GM21367 (cell line): ENCODE measurements around the gene CRACDL.

Experiments
- ATAC-seq: cut with Tn5 transposase; IDR thresholded peaks from one replicate; pipeline ENCODE4 v1.9.1; 2021; ENCODE audit not compliant: unreplicated experiment

The CRACDL gene

DNA sequence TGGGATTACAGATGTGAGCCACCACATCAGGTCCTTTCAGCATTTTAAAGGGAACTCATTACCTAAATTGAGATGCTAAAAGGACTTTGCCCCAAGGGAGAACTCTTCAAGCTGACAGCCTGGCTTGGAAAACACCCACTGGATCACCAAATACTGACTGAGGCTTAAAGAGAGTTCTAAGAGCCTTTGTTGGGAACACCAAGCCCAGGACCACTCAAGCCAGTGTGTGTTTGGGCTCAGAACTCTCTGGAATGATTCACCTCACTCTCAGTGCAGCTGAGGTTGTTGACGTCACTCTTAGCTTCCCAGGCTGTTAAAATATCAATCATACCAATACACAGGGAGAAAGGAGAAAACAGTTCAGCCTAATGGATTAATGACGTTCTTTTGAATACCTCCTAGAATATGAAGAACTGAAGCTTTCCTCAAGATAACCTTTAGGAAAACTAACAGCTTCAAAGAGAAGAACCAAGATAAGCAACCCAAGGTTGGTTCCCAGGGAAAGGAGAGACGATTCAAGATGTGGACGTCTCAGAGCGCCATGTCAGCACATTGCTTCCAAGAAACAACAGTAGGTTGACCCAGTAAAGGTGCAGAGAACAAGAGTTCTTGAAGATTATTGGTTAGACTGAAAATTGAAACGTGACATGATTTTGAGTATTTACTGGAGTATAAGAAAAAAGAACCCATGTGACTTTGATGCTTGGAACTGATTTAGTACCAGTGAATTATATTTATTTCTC lies 157.1 kb downstream of the CRACDL start:
- no peak for ATAC-seq

DNA sequence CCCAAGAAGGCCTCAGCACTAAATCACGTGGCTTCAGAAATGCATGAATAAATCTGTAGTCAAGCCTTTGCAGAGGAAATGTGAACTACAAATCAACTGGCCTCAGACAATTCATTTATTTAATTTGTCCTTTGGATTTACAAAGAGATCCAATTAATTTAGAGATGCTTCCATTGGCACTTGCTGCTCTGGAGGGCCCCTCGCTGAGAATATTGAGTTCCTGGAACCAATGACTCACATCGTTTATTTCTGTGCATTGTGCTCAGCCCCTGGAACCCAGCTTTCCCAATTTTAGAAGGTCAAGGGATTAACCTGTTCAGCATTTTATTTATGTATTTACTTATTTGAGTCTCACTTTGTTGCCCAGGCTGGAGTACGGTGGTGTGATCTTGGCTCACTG lies 157.9 kb downstream of the CRACDL start:
- no peak for ATAC-seq

DNA sequence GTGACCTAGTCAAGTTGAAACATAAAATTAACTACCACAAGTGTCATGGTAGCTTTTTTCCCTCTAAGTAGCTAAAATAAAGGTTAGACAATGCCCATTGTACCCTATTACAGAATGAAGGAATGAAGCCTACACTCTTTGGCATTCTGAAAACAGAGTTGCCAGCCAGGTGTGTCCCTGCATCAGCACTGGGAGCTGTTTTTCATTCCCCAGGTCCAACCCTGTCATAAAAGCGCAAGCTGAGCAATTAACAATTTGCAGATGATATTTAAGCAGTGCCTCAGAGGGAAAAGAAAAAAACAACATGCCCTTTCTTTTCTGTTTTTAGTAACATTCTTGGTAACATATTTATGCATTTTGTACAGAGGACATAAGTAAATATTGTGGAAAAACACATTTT lies 158.3 kb downstream of the CRACDL start:
- no peak for ATAC-seq

DNA sequence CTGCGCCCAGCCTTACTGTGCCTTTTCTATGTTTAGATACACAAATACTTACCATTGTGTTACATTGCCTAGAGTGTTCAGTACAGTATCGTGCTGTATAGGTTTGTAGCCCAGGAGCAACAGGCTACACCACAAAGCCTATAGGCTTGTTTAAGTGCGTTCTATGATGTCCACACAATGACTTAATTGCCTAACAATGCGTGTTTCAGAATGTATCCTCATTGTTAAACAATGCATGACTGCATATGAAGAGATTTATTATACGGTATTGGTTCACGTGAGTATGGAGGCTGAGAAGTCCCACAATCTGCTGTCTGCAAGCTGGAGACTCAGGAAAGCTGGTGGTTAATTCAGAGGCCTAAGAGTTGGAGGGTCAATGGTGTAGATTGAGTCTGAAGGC lies 158.9 kb downstream of the CRACDL start:
- no peak for ATAC-seq

DNA sequence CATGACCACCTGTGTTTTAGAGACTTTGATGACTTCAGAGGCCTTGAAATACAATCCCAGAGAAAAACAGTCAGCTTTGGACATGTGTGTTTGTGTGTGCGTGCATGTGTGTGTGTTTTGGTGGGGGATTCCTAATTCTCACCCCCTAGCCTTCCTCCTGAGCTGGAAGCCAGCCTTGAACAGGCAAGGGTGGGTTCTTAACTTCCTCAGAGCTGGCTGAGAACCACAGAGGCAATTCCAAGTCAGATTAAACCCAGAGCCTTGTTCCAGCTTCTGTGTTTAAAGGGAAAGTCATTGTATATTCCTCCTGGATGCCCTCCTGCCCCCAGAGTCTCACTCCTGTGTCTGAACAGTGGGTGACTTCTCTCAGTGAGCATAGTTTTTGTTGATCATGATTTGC lies 159.9 kb downstream of the CRACDL start:
- ATAC-seq = no peak

DNA sequence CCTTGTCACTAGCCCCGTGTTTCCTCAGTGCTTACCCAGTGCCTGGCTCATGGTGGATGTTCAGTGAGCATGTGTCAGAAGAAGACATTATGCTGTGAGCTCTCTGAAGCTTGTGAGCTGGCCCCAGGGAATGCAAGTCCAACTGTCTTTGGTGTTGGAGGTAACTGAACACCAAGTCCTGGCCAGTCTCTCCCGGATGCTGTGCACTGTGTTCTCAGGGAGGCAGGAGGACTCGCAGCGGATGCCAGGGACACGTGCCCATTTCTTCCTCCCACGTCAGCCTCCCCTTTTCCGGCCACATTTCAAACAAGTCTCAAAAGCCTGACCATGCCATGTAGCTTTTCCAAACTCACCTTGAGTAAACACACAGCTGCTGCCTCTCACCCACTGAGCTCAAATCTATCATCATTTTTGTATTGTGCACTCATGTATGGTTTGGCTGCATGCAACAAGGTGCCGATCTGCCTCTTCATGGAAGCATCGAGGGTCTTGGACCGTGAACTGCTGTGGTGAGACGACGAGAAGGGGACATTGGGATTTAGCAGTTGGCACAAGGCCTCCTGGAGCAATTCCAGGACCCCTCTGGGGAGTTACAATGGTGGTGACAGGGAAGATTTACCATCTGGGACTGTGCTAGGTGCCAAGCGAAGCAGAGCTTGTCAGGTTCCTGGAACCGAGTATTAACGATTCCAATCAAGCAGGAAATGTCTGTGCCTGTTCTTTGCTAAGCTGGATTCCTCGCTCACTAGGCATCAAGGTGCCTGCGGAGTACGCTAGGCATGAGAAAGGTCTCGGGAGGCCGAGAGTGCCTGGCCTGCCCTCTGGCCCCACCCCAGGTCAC lies 160.7 kb downstream of the CRACDL start:
- ATAC-seq = no peak

DNA sequence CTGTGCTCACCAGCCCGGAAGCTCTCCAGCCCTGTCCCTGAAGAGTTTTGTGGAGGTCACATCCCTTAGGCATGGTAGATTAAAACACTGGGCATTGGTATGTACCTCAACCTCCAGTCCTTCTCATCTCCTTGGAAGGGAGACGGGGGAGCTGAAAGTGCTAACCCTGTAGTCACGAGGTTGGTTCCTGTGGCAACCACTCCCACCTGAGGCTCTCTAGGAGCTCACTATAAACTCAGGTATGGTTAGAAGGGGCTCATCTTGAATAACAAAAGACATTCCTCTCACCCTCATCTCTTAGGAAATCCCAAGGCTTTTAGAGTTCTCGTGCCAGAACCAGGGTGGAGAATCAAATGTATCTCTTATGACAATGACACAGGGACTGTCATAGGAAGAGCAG lies 162.1 kb downstream of the CRACDL start:
- no peak for ATAC-seq

DNA sequence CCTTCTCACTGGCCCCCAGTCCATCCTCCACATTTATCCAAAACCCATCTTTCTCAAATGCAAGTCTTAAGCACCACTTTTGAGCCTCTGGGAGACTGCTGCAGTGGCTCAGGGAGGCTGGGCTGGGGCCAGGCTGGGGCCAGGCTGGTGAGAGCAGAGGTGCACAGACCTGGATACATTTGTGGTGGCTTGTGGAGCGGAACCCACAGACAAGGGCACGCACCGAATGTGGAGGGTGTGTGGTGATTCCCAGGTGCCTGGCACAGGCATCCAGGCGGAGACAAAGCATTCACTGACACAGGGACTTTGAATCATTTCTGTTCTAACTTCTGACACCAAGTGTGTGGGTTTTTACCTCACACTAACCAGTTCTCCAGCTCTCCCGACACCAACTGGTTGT lies 162.9 kb downstream of the CRACDL start:
- no peak for ATAC-seq

DNA sequence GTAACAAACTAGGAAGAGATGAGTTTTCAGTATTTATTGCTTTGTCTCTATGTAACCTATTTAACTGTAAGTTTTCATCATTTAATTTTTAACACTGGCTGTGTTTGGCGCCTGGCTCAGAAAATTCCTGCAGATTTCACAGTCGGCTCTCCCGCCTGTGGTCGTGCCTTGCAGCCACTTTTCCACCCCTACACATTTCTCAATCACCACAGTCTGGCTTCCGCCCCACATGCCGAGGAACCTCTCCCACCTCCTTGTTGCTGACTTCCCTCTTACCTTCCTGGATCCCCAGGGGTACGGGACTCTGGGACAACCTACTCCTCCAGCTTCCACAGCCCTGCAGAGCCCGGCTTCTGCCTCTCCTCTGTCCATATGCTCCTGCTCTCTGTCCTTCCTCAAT lies 163.5 kb downstream of the CRACDL start:
- ATAC-seq = no peak

DNA sequence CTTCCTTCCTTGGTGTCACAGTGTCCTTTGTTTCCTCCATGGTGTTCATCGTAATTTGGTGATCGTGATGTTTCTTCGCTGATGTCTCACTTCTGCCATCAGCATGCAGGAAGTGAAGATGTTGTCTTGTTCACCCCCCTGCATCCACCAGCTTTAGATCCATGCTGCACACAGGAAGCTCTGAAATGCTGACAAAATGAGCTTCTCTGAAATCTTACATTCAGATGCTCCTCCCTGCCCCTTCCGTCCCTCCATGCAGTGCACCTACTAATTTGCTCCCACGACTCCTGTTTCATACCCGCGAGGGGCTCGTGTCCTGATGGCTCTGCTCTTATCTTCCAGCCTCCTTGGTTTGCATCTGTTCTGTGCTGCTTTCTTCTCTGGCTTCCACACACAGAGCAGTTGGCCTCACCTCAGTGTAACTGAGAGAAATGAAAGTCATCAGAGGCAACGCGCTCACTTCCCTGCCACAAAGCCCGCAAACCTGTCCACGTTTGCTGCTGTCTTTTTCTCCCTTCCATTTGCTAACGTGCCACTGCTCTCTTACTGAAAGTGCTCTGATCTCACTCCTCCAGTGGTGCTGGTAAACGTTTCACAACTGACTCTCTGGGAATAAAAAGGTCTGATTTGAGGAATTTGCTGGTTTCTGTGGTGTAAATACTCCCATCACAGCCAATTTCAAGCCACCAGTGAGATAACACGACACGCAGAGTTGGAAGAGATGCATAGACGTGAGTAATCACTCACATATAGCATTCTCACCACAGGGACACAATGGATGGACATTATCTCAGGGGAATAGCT lies 164.1 kb downstream of the CRACDL start:
- no peak for ATAC-seq

DNA sequence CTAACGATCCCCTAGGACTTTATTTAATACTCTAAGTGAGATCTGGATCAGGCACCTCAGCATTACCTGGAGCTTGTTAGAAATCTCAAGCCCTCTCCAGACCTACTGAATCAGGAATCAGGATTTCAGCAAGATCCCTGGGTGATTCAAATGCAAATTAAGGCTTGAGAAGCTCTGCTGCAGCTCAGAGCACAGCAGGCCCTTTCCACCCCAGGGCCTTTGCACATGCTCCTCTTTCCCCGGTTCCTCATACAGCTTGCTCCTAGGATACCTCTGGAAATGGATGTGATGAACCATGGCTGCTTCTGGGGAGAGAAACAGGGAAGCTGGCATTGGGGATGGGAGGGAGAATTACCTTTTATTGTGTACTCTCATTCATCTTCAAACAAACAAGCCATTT lies 164.8 kb downstream of the CRACDL start:
- ATAC-seq = no peak

DNA sequence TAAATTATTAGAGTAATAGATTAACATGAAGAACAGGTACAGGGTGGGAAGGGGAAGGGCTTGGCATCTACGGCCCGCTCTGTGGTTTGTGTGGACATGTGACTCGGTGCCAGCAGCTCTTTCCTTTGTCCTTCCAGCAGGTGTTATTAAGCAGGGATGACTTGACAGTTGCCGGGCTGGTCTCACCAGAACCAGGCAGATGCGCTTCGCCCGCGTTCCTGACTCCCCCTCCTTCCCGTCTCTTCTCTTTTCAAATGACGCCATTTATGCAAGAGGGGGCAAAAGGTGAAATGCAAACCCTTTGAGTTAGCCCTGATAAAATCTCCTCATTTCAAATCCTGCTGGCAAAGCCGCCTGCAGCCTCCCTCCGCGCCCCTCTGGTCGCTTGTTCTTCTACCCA lies 166.2 kb downstream of the CRACDL start:
- ATAC-seq = no peak

DNA sequence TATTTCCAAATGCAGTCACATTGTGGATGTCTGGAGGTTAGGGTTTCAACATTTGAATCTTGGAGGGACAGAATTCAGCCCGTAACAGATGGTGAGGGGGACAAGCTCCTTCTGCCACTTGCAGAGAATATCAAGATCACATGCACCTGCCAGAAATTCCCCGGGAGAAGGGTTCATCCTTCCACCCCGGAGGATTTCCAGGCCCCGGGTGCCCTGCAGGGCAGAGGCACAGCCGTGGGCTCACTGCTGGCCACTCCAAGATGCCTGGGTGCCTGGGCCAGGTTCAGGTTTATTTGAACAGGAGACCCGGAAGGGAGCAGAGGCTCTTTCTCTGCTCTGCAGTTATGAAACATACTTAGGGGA lies 166.9 kb downstream of the CRACDL start:
- no peak for ATAC-seq

DNA sequence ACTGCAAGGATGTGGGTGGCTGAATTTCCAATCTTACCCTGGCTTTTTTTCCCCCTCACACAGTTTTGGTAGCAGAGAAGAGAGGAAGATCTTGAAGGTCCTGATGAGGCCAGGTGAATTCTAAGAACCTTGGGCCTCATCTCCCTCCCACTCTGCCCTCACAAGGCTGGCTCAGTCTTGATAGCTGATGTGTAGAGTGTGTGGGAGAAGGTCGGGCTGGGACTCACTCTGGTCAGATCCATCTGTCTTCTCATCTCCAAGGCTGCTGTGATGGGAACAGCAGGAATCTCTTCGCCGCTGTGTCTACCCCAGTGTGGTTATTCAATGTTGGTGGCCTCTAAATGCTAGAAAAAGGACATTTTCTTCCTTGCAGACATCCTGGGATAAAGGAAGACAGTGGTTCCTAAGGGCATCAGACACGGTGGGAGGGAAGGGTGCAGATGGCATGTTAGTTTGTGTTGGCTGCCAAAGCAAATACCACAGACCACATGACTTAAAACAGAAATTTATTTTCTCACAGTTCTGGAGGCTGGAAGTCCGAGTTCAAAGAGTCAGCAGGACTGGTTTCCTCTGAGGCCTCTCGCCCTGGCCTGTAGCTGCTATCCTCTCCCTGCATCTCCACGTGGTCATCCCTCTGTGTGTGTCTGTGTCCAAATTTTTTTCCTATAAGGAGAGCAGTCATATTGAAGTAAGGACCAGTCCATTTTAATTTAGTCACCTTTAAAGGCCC lies 167.5 kb downstream of the CRACDL start:
- no peak for ATAC-seq

DNA sequence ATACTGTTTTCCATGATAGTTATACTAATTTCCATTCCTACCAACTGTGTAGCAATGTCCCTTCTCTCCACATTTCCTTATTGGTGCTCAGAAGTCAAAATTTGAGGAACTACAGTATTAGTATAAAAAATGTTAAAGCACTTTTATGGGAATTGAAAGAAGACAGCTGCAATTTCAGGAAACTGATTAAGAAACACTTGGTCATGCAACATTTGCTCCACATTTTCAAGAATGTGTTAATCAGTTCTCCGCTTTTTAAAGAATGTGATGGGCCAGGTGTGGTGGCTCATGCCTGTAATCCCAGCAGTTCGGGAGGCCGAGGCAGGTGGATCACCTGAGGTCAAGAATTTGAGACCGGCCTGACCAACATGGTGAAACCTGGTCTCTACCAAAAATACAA lies 171.5 kb downstream of the CRACDL start:
- no peak for ATAC-seq

DNA sequence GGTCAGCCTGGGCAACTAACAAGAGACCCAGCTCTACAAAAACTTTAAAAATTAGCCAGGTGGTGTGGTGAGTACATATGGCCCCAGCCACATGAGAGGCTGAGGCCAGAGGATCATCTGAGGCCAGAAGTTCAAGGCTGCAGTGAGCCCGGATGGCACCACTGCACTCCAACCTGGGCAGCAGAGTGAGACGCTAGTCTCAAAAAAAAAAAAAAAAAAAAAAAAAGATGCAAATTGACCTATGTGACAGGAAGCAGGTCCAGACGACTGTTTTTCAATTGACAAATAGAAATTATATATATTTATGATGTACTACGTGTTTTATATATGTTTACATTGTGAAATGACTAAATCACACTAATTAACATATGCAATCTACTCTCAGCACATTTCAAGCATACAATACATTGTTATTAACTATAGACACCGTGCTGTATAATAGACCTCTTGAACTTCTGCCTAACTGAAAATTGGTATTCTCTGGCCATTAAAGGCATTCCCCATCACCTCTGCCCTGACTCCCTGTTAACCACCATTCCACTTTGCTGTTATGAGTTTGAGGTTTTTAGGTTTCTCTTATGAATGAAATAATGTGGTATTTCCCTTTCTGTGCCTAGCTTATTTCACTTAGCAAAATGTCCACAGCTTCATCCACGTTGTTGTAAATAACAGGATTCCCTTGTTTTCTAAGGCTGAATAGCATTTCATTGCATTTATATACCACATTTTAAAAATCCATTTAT lies 172.6 kb downstream of the CRACDL start:
- no peak for ATAC-seq

DNA sequence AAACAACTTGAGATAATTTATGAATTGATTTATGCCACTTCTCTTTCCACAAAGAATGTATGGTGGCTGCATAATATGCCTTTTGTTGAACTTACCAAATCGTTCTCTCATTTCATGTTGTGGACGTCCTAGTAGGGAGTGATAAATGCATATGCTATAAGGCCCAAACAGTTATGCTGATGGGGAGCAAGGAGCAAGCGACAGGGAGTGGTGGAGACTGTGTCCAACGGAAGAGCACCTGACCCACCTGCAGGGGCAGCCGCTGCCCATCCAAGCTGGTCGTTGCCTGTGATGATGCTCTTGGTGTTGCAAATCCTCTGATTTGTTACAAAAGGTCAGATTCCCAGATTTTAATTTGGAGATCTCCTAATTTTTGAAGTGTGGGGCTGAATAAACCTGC lies 174.1 kb downstream of the CRACDL start:
- no peak for ATAC-seq

DNA sequence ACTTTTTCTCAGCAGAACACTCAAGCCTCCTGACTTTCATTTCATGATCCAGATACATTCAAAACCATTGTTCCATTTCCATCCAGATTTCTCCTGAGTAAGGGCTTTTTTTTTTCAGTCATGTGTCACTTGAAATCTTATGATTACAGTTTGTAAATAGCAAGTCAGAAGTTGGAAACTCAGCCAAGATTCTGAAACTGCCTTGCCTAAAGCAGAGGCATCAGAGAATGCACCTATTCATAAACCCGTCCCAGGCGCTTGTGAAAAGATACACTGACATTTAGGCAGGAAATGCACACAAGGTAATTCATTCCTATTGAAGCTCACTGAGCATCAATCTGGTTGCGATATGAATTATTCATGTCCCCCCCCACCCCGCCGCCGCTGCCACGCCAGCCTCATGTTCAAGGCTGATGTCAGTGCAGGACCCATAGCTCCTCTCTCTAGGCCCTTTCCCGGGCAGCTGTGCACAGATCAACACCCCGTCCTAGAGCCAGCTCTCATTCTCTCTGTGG lies 174.7 kb downstream of the CRACDL start:
- ATAC-seq = no peak

DNA sequence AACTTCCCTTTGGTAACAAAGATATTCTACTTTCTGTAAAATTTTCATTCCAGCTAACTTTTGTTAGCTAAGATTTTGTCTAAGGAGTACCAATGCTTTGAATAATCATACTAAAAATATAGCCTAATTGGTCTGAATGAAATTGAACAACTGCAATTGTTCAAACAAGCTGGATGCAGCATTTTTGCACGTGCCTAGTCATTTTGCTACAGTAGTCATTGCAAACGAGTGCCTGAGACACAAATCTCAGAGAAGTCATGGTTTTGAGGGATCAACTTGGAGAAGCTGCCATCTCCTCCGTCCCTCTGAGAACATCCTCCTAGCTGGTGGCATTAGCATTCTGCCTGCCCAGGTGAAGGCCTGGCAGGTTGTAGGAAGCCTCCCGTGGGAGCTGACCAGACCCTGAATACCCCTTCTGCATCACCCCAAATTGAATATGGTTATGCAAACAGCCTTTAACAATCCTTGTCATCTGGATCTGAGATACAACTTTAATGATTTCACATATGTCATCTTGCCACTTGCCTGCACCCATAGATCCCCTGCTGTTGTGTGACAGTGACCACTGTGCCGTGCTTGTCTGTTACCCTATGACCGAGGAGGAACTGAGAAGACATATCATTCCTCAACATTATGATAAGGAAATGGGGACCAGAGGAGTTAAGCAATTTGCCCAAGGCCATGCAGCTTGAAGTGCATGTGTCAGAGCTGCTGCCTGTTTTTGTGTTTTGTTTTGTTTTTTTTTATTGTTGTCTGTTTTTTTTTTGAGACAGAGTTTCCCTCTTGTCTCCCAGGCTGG lies 176.0 kb downstream of the CRACDL start:
- no peak for ATAC-seq
